Cardiac fibroblast (primary cell): ENCODE data around the gene USP44.

Experiments
- DNase-seq, 2 donors: peaks; one replicate each; pipeline versions ENCODE4 v3.0.0 to v3.0.0-alpha.2; 2010; ENCODE audit warnings: low read depth in 2 of 2
- H3K4me3 ChIP-seq, 2 donors: replicated peaks in 1 of 2; 1 replicate in 1 of 2; 2 replicates in 1 of 2; pipeline ENCODE4 v1.5.1; 2011; ENCODE audit warnings: low read depth in 2 of 2, low read length in 2 of 2, mild to moderate bottlenecking in 2 of 2, moderate library complexity in 1 of 2
- CTCF ChIP-seq: IDR thresholded peaks from one replicate; pipeline ENCODE4 v1.5.1; 2011; ENCODE audit warnings: low read depth, mild to moderate bottlenecking, low read length, inconsistent platforms

Gene USP44

GRCh38 chr12:95548056-95548538 is 3.2 kb downstream of the USP44 start:
- no peak for DNase-seq
- H3K4me3 ChIP-seq: peak overlapping the region; percentile 3 to 49
- no peak for TF ChIP-seq CTCF

GRCh38 chr12:95547522-95548055 is 3.7 kb downstream of the USP44 start:
- peak; percentile 22 to 24 for DNase-seq
- peak overlapping the region in 1 of 2 donors; percentile 49 for H3K4me3 ChIP-seq
- no peak for TF ChIP-seq CTCF

- TF ChIP-seq CTCF: no peak
- DNase-seq: no peak
- no peak overlapping the region for H3K4me3 ChIP-seq
Measured at GRCh38 chr12:95546491-95546813, 4.8 kb downstream of the USP44 start.

- no peak for DNase-seq
- no peak overlapping the region for H3K4me3 ChIP-seq
- TF ChIP-seq CTCF: no peak
Measured at GRCh38 chr12:95545731-95546490, 5.4 kb downstream of the USP44 start.

GRCh38 chr12:95545303-95545702 is 6.0 kb downstream of the USP44 start:
- H3K4me3 ChIP-seq: no peak overlapping the region
- TF ChIP-seq CTCF: no peak
- no peak for DNase-seq

- TF ChIP-seq CTCF: no peak
- H3K4me3 ChIP-seq: no peak overlapping the region
- no peak for DNase-seq
Measured at GRCh38 chr12:95544756-95545155, 6.5 kb downstream of the USP44 start.

- no peak for TF ChIP-seq CTCF
- H3K4me3 ChIP-seq: no peak overlapping the region
- DNase-seq: no peak
Measured at GRCh38 chr12:95543305-95543704, 8.0 kb downstream of the USP44 start.
